GM12878 (cell line): ENCODE data around the gene IL36RN. TPM values are rescaled to one million over a fixed set of nuclear protein-coding genes. Genes with fewer than 3 reads are reported as not detected.

Experiments
- ATAC-seq: fragments of 200-7000 bp; cut with Tn5 transposase; 3 replicates; pipeline ENCODE4 v1.9.1; 2020; ENCODE audit warnings: mild to moderate bottlenecking, moderate library complexity
- BruUV-seq: library from RNA; stranded (reverse); fragments of 400-500 nt; replicated peaks from 2 replicates; lab custom pipeline; 2021; lab: Mats Ljungman, UMichigan
- CTCF ChIA-PET: fragments of 300-600 bp; sonication (Branson Sonifier 250); formaldehyde crosslinking; extraction: SDS; loops from one replicate; lab custom pipeline; 2021; ENCODE audit warnings: inconsistent platforms; lab: Yijun Ruan, JAX
- POLR2A ChIA-PET: fragments of 350-600 bp; formaldehyde crosslinking; extraction: SDS; loops from one replicate; lab custom pipeline; 2021; ENCODE audit warnings: inconsistent platforms; lab: Charles Lee
- RAD21 ChIA-PET: fragments of 300-600 bp; sonication (Branson Sonifier 250); formaldehyde crosslinking; loops from one replicate; lab custom pipeline; 2023; ENCODE audit warnings: antibody characterized with exemption; ENCODE audit not compliant: unreplicated experiment; lab: Charles Lee
- SMC1A ChIA-PET: fragments of 300-600 bp; sonication (Branson Sonifier 250); formaldehyde crosslinking; loops from one replicate; lab custom pipeline; 2023; ENCODE audit not compliant: unreplicated experiment, uncharacterized antibody; lab: Charles Lee
- DNase-seq: peaks from one replicate; pipeline ENCODE4 v3.0.0-alpha.2; 2011; ENCODE audit warnings: low read depth, low spot score
- FAIRE-seq: peaks from 3 replicates; lab custom pipeline; 2011; peaks lifted over from hg19 to GRCh38; lab: Jason Lieb, UNC
- H2AFZ ChIP-seq: 2 replicates; pipeline ENCODE4 v1.6.0; 2011; ENCODE audit warnings: low read depth, low read length, control low read depth; ENCODE audit not compliant: control insufficient read depth
- H3K27ac ChIP-seq: 2 replicates; pipeline ENCODE4 v1.5.1; 2011; ENCODE audit warnings: control low read depth; ENCODE audit not compliant: control insufficient read depth, insufficient read depth
- H3K27me3 ChIP-seq, 2 experiments: replicated peaks in 1 of 2; 2 replicates each; pipeline versions ENCODE4 v1.6.0 to v1.6.1; 2011; ENCODE audit warnings: low read length in 1 of 2; ENCODE audit not compliant: control insufficient read depth in 2 of 2, insufficient read depth in 2 of 2
- H3K36me3 ChIP-seq, 2 experiments: 2 replicates each; pipeline ENCODE4 v1.5.1; 2011; ENCODE audit warnings: low read length in 1 of 2; ENCODE audit not compliant: control insufficient read depth in 2 of 2, insufficient read depth in 2 of 2
- H3K4me1 ChIP-seq: 2 replicates; pipeline ENCODE4 v1.6.1; 2011; ENCODE audit warnings: mild to moderate bottlenecking, low read length, moderate library complexity, mixed read lengths; ENCODE audit not compliant: control insufficient read depth, insufficient read depth
- H3K4me2 ChIP-seq: 2 replicates; pipeline ENCODE4 v1.6.0; 2011; ENCODE audit warnings: control low read depth; ENCODE audit not compliant: control insufficient read depth, insufficient read depth
- H3K4me3 ChIP-seq: fragments of 200-600 bp; sonication (generic); 2 replicates; pipeline ENCODE4 v1.5.1; 2016
- H3K79me2 ChIP-seq: 2 replicates; pipeline ENCODE4 v1.6.0; 2011; ENCODE audit warnings: low read length; ENCODE audit not compliant: control insufficient read depth, insufficient read depth
- H3K9ac ChIP-seq: 2 replicates; pipeline ENCODE4 v1.8.0; 2011; ENCODE audit warnings: low read length, control low read depth, mixed read lengths; ENCODE audit not compliant: control insufficient read depth, insufficient read depth
- H3K9me3 ChIP-seq: replicated peaks from 3 replicates; pipeline ENCODE4 v1.5.1; 2011; ENCODE audit warnings: mild to moderate bottlenecking, low read length; ENCODE audit not compliant: control insufficient read depth, insufficient read depth
- H4K20me1 ChIP-seq: 2 replicates; pipeline ENCODE4 v1.6.0; 2011; ENCODE audit not compliant: control insufficient read depth, insufficient read depth
- CHD1 ChIP-seq: IDR thresholded peaks from 2 replicates; pipeline ENCODE4 v1.6.1; 2012; ENCODE audit warnings: low read depth, low read length, improper control_type of control experiment
- IRF5 ChIP-seq: fragments of 450-650 bp; IDR thresholded peaks from 2 replicates; pipeline ENCODE4 v1.6.1; 2017; ENCODE audit warnings: borderline replicate concordance
- NBN ChIP-seq: fragments of 450-650 bp; IDR thresholded peaks from 2 replicates; pipeline ENCODE4 v1.6.1; 2016
- RCOR1 ChIP-seq: conservative IDR thresholded peaks from 2 replicates; pipeline ENCODE4 v1.6.1; 2012; ENCODE audit warnings: low read depth, low read length, improper control_type of control experiment
- SPI1 ChIP-seq: IDR thresholded peaks from 2 replicates; pipeline ENCODE4 v1.6.1; 2011; ENCODE audit warnings: low read depth, mild to moderate bottlenecking, low read length, moderate library complexity, borderline replicate concordance; ENCODE audit not compliant: insufficient read depth
- in situ Hi-C: fragments of 300-500 bp; cut with MboI; formaldehyde crosslinking; loops from 9 replicates; pipeline ENCODE4 v1.14.3; 2018; ENCODE audit warnings: mixed read lengths
- intact Hi-C: fragments of 100-400 bp; cut with micrococcal nuclease; formaldehyde crosslinking; loops from one replicate; pipeline ENCODE4 v1.14.2; 2022; ENCODE audit not compliant: unreplicated experiment
- polyA plus RNA-seq, 11 experiments: library from polyadenylated mRNA; depleted of rRNA in 4 of 11; unstranded in 6 of 11; stranded (reverse) in 5 of 11; fragments of >200 nt; fragmentation: Nextera tagmentation in 4 of 11; fragmentation: Illumina TruSeq in 1 of 11; extraction: Ambion mirVana in 4 of 11; extraction: Trizol in 1 of 11; gene quantifications; 1 replicate in 1 of 11; 2 replicates in 10 of 11; pipeline versions ENCODE4 v1.2.1 to v1.2.3, GENCODE V29; 2011 to 2016; ENCODE audit warnings: inconsistent platforms in 2 of 11, missing spikeins in 2 of 11, low read depth in 1 of 11
- total RNA-seq, 4 experiments: library from RNA; depleted of rRNA in 3 of 4; stranded (reverse); fragments of >200 nt in 3 of 4; fragmentation: Illumina TruSeq in 1 of 4; extraction: Trizol in 1 of 4; gene quantifications; 2 replicates each; pipeline versions ENCODE4 v1.2.1 to v1.2.3, GENCODE V29; 2013 to 2021
- TF ChIP-seq, protein P1 (sequence below): IDR thresholded peaks from 2 replicates; pipeline ENCODE4 v1.6.1; 2012; ENCODE audit warnings: mild to moderate bottlenecking, low read depth, low read length
- TF ChIP-seq, protein P2 (sequence below): fragments of 150-350 bp; IDR thresholded peaks from 2 replicates; pipeline ENCODE4 v1.6.1; 2016; ENCODE audit warnings: low read depth, low read length

The IL36RN gene
- total and polyA plus RNA-seq, 10 of the 15 experiments (the other 5 are each of a cell fraction or from before 2014, with no cell fraction given), result not detected

GRCh38 chr2:113088213-113088992, 29.4 kb downstream of the IL36RN start:
- H3K27me3 ChIP-seq, result no peaks in the 10 kb centered on the region; a peak in 1 of 4 replicates
- H2AFZ ChIP-seq, result no peak overlapping the region
- intact Hi-C loops, result no loop called here
- no peaks in the 10 kb centered on the region for H4K20me1 ChIP-seq
- ATAC-seq, result no peak; the same call in 2 of the 3 replicates
- H3K36me3 ChIP-seq, result no peaks in the 10 kb centered on the region
- RAD21 ChIA-PET, result interaction anchor here (0.6 to 1.1 kb wide), 3 partner anchors 15 to 97 kb away, joined by 3 read pairs; no protein-coding TSS in a partner anchor
- H3K4me2 ChIP-seq, result no peak overlapping the region
- TF ChIP-seq NBN, result no peak
- TF ChIP-seq SPI1, result 0 out of 2 replicates have a peak, but pooled peaks have one; percentile 3
- no peak overlapping the region for H3K27ac ChIP-seq
- no peaks in the 10 kb centered on the region for H3K9me3 ChIP-seq
- H3K4me3 ChIP-seq, result no peak overlapping the region
- in situ Hi-C loops, result no loop called here
- BruUV-seq, result no TSS peak
- POLR2A ChIA-PET, result no interaction called here
- H3K9ac ChIP-seq, result no peak overlapping the region
- DNase-seq, result no peak
- no peaks in the 10 kb centered on the region for H3K79me2 ChIP-seq
- CTCF ChIA-PET, result interaction anchor here (0.8 to 1.3 kb wide), 2 partner anchors 50 to 142 kb away, joined by 3 read pairs; no protein-coding TSS in a partner anchor
- H3K4me1 ChIP-seq, result no peaks in the 10 kb centered on the region
- FAIRE-seq, result no peak
- SMC1A ChIA-PET, result interaction anchor here (0.9 kb wide), 1 partner anchor 9 kb away, joined by 3 read pairs; no protein-coding TSS in a partner anchor

GRCh38 chr2:113089916-113090315, 30.9 kb downstream of the IL36RN start:
- Histone ChIP-seq H2AFZ (no peak overlapping the region), H4K20me1 (no peaks in the 10 kb centered on the region), H3K9ac (no peak overlapping the region), H3K27me3 (no peaks in the 10 kb centered on the region; a peak in 1 of 4 replicates), H3K36me3 (no peaks in the 10 kb centered on the region), H3K79me2 (no peaks in the 10 kb centered on the region), H3K9me3 (no peaks in the 10 kb centered on the region), H3K4me1 (no peaks in the 10 kb centered on the region), H3K4me3 (no peak overlapping the region), H3K27ac (no peak overlapping the region), H3K4me2 (no peak overlapping the region)
- FAIRE-seq (no peak), ATAC-seq (no peak), DNase-seq (no peak)
- CTCF ChIA-PET, result interaction anchor here (1.3 to 3.5 kb wide), 3 partner anchors 10 to 114 kb away, joined by 3 to 15 read pairs (median 4); no protein-coding TSS in a partner anchor
- BruUV-seq, result no TSS peak
- POLR2A ChIA-PET, result interaction anchor here (0.6 kb wide), 1 partner anchor 13 kb away, joined by 3 read pairs; no protein-coding TSS in a partner anchor
- in situ Hi-C loops, result no loop called here
- intact Hi-C loops, result no loop called here
- RAD21 ChIA-PET, result no interaction called here
- SMC1A ChIA-PET, result no interaction called here
- no peak for TF ChIP-seq RCOR1
- no peak for TF ChIP-seq CHD1
- TF ChIP-seq, protein P1, sequence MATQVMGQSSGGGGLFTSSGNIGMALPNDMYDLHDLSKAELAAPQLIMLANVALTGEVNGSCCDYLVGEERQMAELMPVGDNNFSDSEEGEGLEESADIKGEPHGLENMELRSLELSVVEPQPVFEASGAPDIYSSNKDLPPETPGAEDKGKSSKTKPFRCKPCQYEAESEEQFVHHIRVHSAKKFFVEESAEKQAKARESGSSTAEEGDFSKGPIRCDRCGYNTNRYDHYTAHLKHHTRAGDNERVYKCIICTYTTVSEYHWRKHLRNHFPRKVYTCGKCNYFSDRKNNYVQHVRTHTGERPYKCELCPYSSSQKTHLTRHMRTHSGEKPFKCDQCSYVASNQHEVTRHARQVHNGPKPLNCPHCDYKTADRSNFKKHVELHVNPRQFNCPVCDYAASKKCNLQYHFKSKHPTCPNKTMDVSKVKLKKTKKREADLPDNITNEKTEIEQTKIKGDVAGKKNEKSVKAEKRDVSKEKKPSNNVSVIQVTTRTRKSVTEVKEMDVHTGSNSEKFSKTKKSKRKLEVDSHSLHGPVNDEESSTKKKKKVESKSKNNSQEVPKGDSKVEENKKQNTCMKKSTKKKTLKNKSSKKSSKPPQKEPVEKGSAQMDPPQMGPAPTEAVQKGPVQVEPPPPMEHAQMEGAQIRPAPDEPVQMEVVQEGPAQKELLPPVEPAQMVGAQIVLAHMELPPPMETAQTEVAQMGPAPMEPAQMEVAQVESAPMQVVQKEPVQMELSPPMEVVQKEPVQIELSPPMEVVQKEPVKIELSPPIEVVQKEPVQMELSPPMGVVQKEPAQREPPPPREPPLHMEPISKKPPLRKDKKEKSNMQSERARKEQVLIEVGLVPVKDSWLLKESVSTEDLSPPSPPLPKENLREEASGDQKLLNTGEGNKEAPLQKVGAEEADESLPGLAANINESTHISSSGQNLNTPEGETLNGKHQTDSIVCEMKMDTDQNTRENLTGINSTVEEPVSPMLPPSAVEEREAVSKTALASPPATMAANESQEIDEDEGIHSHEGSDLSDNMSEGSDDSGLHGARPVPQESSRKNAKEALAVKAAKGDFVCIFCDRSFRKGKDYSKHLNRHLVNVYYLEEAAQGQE, result no peak
- TF ChIP-seq, protein P2, sequence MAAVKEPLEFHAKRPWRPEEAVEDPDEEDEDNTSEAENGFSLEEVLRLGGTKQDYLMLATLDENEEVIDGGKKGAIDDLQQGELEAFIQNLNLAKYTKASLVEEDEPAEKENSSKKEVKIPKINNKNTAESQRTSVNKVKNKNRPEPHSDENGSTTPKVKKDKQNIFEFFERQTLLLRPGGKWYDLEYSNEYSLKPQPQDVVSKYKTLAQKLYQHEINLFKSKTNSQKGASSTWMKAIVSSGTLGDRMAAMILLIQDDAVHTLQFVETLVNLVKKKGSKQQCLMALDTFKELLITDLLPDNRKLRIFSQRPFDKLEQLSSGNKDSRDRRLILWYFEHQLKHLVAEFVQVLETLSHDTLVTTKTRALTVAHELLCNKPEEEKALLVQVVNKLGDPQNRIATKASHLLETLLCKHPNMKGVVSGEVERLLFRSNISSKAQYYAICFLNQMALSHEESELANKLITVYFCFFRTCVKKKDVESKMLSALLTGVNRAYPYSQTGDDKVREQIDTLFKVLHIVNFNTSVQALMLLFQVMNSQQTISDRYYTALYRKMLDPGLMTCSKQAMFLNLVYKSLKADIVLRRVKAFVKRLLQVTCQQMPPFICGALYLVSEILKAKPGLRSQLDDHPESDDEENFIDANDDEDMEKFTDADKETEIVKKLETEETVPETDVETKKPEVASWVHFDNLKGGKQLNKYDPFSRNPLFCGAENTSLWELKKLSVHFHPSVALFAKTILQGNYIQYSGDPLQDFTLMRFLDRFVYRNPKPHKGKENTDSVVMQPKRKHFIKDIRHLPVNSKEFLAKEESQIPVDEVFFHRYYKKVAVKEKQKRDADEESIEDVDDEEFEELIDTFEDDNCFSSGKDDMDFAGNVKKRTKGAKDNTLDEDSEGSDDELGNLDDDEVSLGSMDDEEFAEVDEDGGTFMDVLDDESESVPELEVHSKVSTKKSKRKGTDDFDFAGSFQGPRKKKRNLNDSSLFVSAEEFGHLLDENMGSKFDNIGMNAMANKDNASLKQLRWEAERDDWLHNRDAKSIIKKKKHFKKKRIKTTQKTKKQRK, result no peak
- TF ChIP-seq IRF5, result no peak
